ENCODE measurements around the gene SULT4A1.

The SULT4A1 gene

GRCh38 chr22:43823353-43823908, 38.9 kb downstream of the SULT4A1 start:
- TF ChIP-seq, protein P1, sequence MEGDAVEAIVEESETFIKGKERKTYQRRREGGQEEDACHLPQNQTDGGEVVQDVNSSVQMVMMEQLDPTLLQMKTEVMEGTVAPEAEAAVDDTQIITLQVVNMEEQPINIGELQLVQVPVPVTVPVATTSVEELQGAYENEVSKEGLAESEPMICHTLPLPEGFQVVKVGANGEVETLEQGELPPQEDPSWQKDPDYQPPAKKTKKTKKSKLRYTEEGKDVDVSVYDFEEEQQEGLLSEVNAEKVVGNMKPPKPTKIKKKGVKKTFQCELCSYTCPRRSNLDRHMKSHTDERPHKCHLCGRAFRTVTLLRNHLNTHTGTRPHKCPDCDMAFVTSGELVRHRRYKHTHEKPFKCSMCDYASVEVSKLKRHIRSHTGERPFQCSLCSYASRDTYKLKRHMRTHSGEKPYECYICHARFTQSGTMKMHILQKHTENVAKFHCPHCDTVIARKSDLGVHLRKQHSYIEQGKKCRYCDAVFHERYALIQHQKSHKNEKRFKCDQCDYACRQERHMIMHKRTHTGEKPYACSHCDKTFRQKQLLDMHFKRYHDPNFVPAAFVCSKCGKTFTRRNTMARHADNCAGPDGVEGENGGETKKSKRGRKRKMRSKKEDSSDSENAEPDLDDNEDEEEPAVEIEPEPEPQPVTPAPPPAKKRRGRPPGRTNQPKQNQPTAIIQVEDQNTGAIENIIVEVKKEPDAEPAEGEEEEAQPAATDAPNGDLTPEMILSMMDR (conservative IDR thresholded peaks at IDR 0.05; ENCODE audit: low read length), result no peak
- H3K4me3 ChIP-seq (ENCODE audit: low read length), result no peak overlapping the region

GRCh38 chr22:43821606-43822425, 40.5 kb downstream of the SULT4A1 start:
- no peak for DNase-seq (ENCODE audit: low read depth)
- H3K4me3 ChIP-seq (ENCODE audit: low read length), result no peak overlapping the region
- TF ChIP-seq, protein P1 (conservative IDR thresholded peaks at IDR 0.05; ENCODE audit: low read length), result no peak

More at GRCh38 chr22:43823353-43823908, 38.9 kb downstream of the SULT4A1 start:
- no peak for DNase-seq (ENCODE audit: low read depth)

- H3K4me3 ChIP-seq (ENCODE audit: low read length), result no peak overlapping the region
- TF ChIP-seq, protein P1 (conservative IDR thresholded peaks at IDR 0.05; ENCODE audit: low read length), result no peak
- no peak for DNase-seq (ENCODE audit: low read depth)
Measured at GRCh38 chr22:43820651-43821305, 41.5 kb downstream of the SULT4A1 start.

GRCh38 chr22:43819931-43820640, 42.2 kb downstream of the SULT4A1 start:
- H3K4me3 ChIP-seq (ENCODE audit: low read length), result no peak overlapping the region
- DNase-seq (ENCODE audit: low read depth), result no peak
- TF ChIP-seq, protein P1 (conservative IDR thresholded peaks at IDR 0.05; ENCODE audit: low read length), result no peak

DNA sequence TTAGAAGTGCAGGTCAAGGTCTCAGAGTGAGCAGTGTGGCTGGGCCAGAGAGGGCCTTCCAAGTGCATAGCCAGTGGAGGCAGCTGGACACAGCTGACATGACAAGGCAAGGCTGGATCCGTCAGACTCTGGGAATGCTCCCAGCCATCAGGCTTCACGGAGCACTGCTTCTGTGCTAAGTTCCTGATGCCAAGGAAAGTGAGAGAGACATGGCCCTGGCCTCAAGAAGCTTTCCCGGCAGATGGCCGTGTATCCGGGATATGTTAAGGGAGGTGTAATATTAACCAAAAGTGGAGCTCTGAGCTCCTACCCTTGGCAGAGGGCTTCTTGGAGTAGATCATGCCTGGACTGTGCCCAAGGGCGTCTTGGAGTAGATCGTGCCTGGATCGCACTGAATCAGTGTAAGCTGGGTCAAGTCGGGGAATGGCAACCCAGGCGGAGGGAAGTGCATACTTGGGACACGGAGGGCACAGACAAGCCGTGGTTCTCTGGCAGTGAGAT, 42.8 kb downstream of the SULT4A1 start:
- TF ChIP-seq, protein P1 (conservative IDR thresholded peaks at IDR 0.05; ENCODE audit: low read length), result no peak
- DNase-seq (ENCODE audit: low read depth), result no peak
- no peak overlapping the region for H3K4me3 ChIP-seq (ENCODE audit: low read length)

GRCh38 chr22:43818981-43819380, 43.3 kb downstream of the SULT4A1 start:
- TF ChIP-seq, protein P1 (conservative IDR thresholded peaks at IDR 0.05; ENCODE audit: low read length), result no peak
- no peak overlapping the region for H3K4me3 ChIP-seq (ENCODE audit: low read length)
- DNase-seq (ENCODE audit: low read depth), result no peak
